H9 (cell line): ENCODE results near the gene CAMTA2. TPM values are rescaled to one million over a fixed set of nuclear protein-coding genes. Genes with fewer than 3 reads are reported as not detected.

Source experiments
- DNase-seq: peaks from one replicate; pipeline ENCODE4 v3.0.0-alpha.2; 2017
- H2AFZ ChIP-seq: one replicate; pipeline ENCODE4 v1.6.1; 2013; ENCODE audit warnings: mild to moderate bottlenecking, low read length, control low read depth, moderate library complexity
- H2AK5ac ChIP-seq: 2 replicates; pipeline ENCODE4 v1.6.1; 2013; ENCODE audit warnings: low read length, control low read depth, mixed read lengths; ENCODE audit not compliant: insufficient read length
- H2BK120ac ChIP-seq: one replicate; pipeline ENCODE4 v1.6.1; 2013; ENCODE audit warnings: low read depth, mild to moderate bottlenecking, low read length, control low read depth, inconsistent platforms; ENCODE audit not compliant: poor library complexity, severe bottlenecking
- H2BK12ac ChIP-seq: 2 replicates; pipeline ENCODE4 v1.6.1; 2013; ENCODE audit warnings: low read length, control low read depth, mixed read lengths, low read depth; ENCODE audit not compliant: insufficient read length
- H2BK15ac ChIP-seq: 2 replicates; pipeline ENCODE4 v1.6.1; 2013; ENCODE audit warnings: low read depth, low read length, control low read depth
- H2BK20ac ChIP-seq: one replicate; pipeline ENCODE4 v1.6.1; 2013; ENCODE audit warnings: low read depth, mild to moderate bottlenecking, low read length, control low read depth, inconsistent platforms; ENCODE audit not compliant: poor library complexity, severe bottlenecking
- H2BK5ac ChIP-seq: 2 replicates; pipeline ENCODE4 v1.6.1; 2013; ENCODE audit warnings: low read length, control low read depth, mixed read lengths; ENCODE audit not compliant: insufficient read length
- H3K14ac ChIP-seq: 2 replicates; pipeline ENCODE4 v1.6.1; 2013; ENCODE audit warnings: low read length, control low read depth; ENCODE audit not compliant: insufficient read depth
- H3K18ac ChIP-seq: 2 replicates; pipeline ENCODE4 v1.6.1; 2013; ENCODE audit warnings: low read depth, mild to moderate bottlenecking, mixed read lengths, low read length, control low read depth; ENCODE audit not compliant: insufficient read length
- H3K23ac ChIP-seq: 2 replicates; pipeline ENCODE4 v1.6.1; 2013; ENCODE audit warnings: low read length, control low read depth, mixed read lengths, low read depth; ENCODE audit not compliant: insufficient read length
- H3K23me2 ChIP-seq: 2 replicates; pipeline ENCODE4 v1.6.1; 2013; ENCODE audit warnings: low read depth, mild to moderate bottlenecking, mixed read lengths, low read length, control low read depth; ENCODE audit not compliant: insufficient read length, poor library complexity, severe bottlenecking
- H3K27ac ChIP-seq: 2 replicates; pipeline ENCODE4 v1.5.1; 2013; ENCODE audit warnings: low read length, control low read depth, mixed read lengths, low read depth; ENCODE audit not compliant: insufficient read length
- H3K27me3 ChIP-seq: 2 replicates; pipeline ENCODE4 v1.6.1; 2013; ENCODE audit warnings: low read length, control low read depth, inconsistent platforms; ENCODE audit not compliant: insufficient read depth
- H3K4ac ChIP-seq: 2 replicates; pipeline ENCODE4 v1.6.1; 2013; ENCODE audit warnings: low read depth, mild to moderate bottlenecking, control low read depth, inconsistent platforms, low read length, moderate library complexity
- H3K4me1 ChIP-seq: 2 replicates; pipeline ENCODE4 v1.6.1; 2013; ENCODE audit warnings: low read length, control low read depth, inconsistent platforms; ENCODE audit not compliant: insufficient read depth
- H3K4me2 ChIP-seq: 2 replicates; pipeline ENCODE4 v1.6.1; 2013; ENCODE audit warnings: low read length, control low read depth, mixed read lengths; ENCODE audit not compliant: insufficient read length, insufficient read depth
- H3K56ac ChIP-seq: 2 replicates; pipeline ENCODE4 v1.6.1; 2013; ENCODE audit warnings: low read depth, mild to moderate bottlenecking, mixed read lengths, low read length, control low read depth; ENCODE audit not compliant: insufficient read length
- H3K79me1 ChIP-seq: 2 replicates; pipeline ENCODE4 v1.6.1; 2013; ENCODE audit warnings: low read depth, mild to moderate bottlenecking, moderate library complexity, low read length, control low read depth, inconsistent platforms; ENCODE audit not compliant: insufficient read depth, poor library complexity, severe bottlenecking
- H3K79me2 ChIP-seq: 2 replicates; pipeline ENCODE4 v1.6.1; 2013; ENCODE audit warnings: low read length, control low read depth, inconsistent platforms; ENCODE audit not compliant: insufficient read depth
- H3K9ac ChIP-seq: 2 replicates; pipeline ENCODE4 v1.6.1; 2013; ENCODE audit warnings: low read length, control low read depth, mixed read lengths; ENCODE audit not compliant: insufficient read length; ENCODE audit errors: extremely low read depth
- H3K9me3 ChIP-seq: one replicate; pipeline ENCODE4 v1.6.1; 2013; ENCODE audit warnings: low read depth, low read length, inconsistent platforms; ENCODE audit not compliant: control insufficient read depth
- H3T11ph ChIP-seq: one replicate; pipeline ENCODE4 v1.6.1; 2013; ENCODE audit warnings: mild to moderate bottlenecking, low read length, control low read depth, inconsistent platforms
- H4K20me1 ChIP-seq: one replicate; pipeline ENCODE4 v1.6.1; 2013; ENCODE audit not compliant: control insufficient read depth, insufficient read length, insufficient read depth
- H4K5ac ChIP-seq: 2 replicates; pipeline ENCODE4 v1.6.1; 2013; ENCODE audit warnings: low read depth, mild to moderate bottlenecking, mixed read lengths, low read length, control low read depth; ENCODE audit not compliant: insufficient read length
- H4K8ac ChIP-seq: replicated peaks from 2 replicates; pipeline ENCODE4 v1.6.1; 2013; ENCODE audit warnings: low read length, control low read depth, mixed read lengths, low read depth; ENCODE audit not compliant: insufficient read length
- H4K91ac ChIP-seq: 2 replicates; pipeline ENCODE4 v1.6.1; 2013; ENCODE audit warnings: low read depth, mild to moderate bottlenecking, moderate library complexity, mixed read lengths, low read length, control low read depth; ENCODE audit not compliant: insufficient read length
- H3K27ac Mint-ChIP-seq, 3 experiments: 2 replicates in 2 of 3; 3 replicates in 1 of 3; pipeline ENCODE4 v1.8.0; 2020 to 2021; ENCODE audit warnings: mixed read lengths in 3 of 3, mild to moderate bottlenecking in 1 of 3, moderate library complexity in 1 of 3
- H3K27me3 Mint-ChIP-seq: 2 replicates; pipeline ENCODE4 v1.8.0; 2021; ENCODE audit warnings: low read depth, mild to moderate bottlenecking, moderate library complexity, mixed read lengths
- H3K36me3 Mint-ChIP-seq, 3 experiments: 2 replicates in 2 of 3; 3 replicates in 1 of 3; pipeline ENCODE4 v1.8.0; 2020 to 2021; ENCODE audit warnings: low read depth in 3 of 3, mixed read lengths in 3 of 3; ENCODE audit not compliant: insufficient read depth in 1 of 3
- H3K4me1 Mint-ChIP-seq, 2 experiments: 2 replicates each; pipeline ENCODE4 v1.8.0; 2020; ENCODE audit warnings: mixed read lengths in 2 of 2
- H3K4me3 Mint-ChIP-seq, 2 experiments: 2 replicates in 1 of 2; 3 replicates in 1 of 2; pipeline ENCODE4 v1.8.0; 2020 to 2021; ENCODE audit warnings: mild to moderate bottlenecking in 2 of 2, mixed read lengths in 2 of 2, moderate library complexity in 1 of 2
- H3K9me3 Mint-ChIP-seq, 2 experiments: 2 replicates in 1 of 2; 3 replicates in 1 of 2; pipeline ENCODE4 v1.8.0; 2020; ENCODE audit warnings: mild to moderate bottlenecking in 2 of 2, mixed read lengths in 2 of 2, moderate library complexity in 1 of 2
- CTCF ChIP-seq: fragments of 200-600 bp; sonication (generic); conservative IDR thresholded peaks from 3 replicates; pipeline ENCODE4 v1.8.0; 2021; ENCODE audit warnings: antibody characterized with exemption, mild to moderate bottlenecking
- WGBS: extraction: QIAGEN DNeasy Blood & Tissue Kit; methylation state at CpG from one replicate; pipeline ENCODE4 v1.1.7; 2013; ENCODE audit warnings: missing lambda C conversion rate, low lambda C conversion rate, mixed read lengths; ENCODE audit not compliant: insufficient read length; ENCODE audit errors: extremely low coverage; 5-methylcytosine and 5-hydroxymethylcytosine counted together
- total RNA-seq: library from RNA; stranded (reverse); gene quantifications from 2 replicates; pipeline ENCODE4 v1.2.1, GENCODE V29; 2021

The CAMTA2 gene
- total RNA-seq, 1 experiment from 2014 or later: 15.6 TPM

GRCh38 chr17:4955091-4955490 is 32.4 kb downstream of the CAMTA2 start:
- H3K79me1 ChIP-seq: no peaks in the 10 kb centered on the region
- H3K27ac ChIP-seq: no peak overlapping the region
- no peak overlapping the region for H4K8ac ChIP-seq
- H3K9me3 ChIP-seq: no peaks in the 10 kb centered on the region
- no CpG with 5 or more reads among the region's 8 CpGs for WGBS
- Mint-ChIP-seq H3K4me1 (peaks cover 34 to 36% of the 10 kb centered on the region in 2 experiments), H3K27me3 (no peaks in the 10 kb centered on the region; the same call in 1 of the 2 replicates), H3K27ac (no peak overlapping the region), H3K36me3 (peaks cover 8 to 19% (median 15%) of the 10 kb centered on the region in 3 experiments; a peak in 6 of 7 replicates), H3K4me3 (no peak overlapping the region), H3K9me3 (no peaks in the 10 kb centered on the region)
- no peak overlapping the region for H3K18ac ChIP-seq
- H3K23ac ChIP-seq: no peak overlapping the region
- H2BK5ac ChIP-seq: no peak overlapping the region
- H3K79me2 ChIP-seq: no peaks in the 10 kb centered on the region; the same call in 1 of the 2 replicates
- no peak overlapping the region for H2AK5ac ChIP-seq
- no peak overlapping the region for H4K91ac ChIP-seq
- no peak overlapping the region for H4K5ac ChIP-seq
- no peak overlapping the region for H3K9ac ChIP-seq
- no peak overlapping the region for H3K56ac ChIP-seq
- H3K14ac ChIP-seq: no peak overlapping the region
- TF ChIP-seq CTCF: no peak
- DNase-seq: no peak
- H3K4me2 ChIP-seq: no peak overlapping the region
- no peak overlapping the region for H2BK20ac ChIP-seq
- peaks cover 4% of the 10 kb centered on the region; the same call in 1 of the 2 replicates for H3K4me1 ChIP-seq
- no peak overlapping the region for H2AFZ ChIP-seq
- no peak overlapping the region for H3K4ac ChIP-seq
- H4K20me1 ChIP-seq: no peaks in the 10 kb centered on the region
- peaks cover 12% of the 10 kb centered on the region for H3K23me2 ChIP-seq
- H3K27me3 ChIP-seq: no peaks in the 10 kb centered on the region
- no peak overlapping the region for H3T11ph ChIP-seq
- H2BK120ac ChIP-seq: no peak overlapping the region
- no peak overlapping the region for H2BK12ac ChIP-seq
- no peak overlapping the region for H2BK15ac ChIP-seq
